A549 treated with ZK216348 at 1 μM for 4 hours (cell line): ENCODE measurements around the gene SSX2IP. TPM values are rescaled to one million over a fixed set of nuclear protein-coding genes. Genes with fewer than 3 reads are reported as not detected.

Experiments used
- total RNA-seq: library from RNA; stranded (reverse); fragments of 200-300 nt; extraction: Qiagen RNA extraction; gene quantifications from 5 replicates; pipeline ENCODE4 v1.2.3, GENCODE V29; 2022; ENCODE audit warnings: low read depth

The SSX2IP gene, protein sequence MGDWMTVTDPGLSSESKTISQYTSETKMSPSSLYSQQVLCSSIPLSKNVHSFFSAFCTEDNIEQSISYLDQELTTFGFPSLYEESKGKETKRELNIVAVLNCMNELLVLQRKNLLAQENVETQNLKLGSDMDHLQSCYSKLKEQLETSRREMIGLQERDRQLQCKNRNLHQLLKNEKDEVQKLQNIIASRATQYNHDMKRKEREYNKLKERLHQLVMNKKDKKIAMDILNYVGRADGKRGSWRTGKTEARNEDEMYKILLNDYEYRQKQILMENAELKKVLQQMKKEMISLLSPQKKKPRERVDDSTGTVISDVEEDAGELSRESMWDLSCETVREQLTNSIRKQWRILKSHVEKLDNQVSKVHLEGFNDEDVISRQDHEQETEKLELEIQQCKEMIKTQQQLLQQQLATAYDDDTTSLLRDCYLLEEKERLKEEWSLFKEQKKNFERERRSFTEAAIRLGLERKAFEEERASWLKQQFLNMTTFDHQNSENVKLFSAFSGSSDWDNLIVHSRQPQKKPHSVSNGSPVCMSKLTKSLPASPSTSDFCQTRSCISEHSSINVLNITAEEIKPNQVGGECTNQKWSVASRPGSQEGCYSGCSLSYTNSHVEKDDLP
- 8.0 to 16.1 TPM (median 13.6 TPM) in 5 replicates for total RNA-seq

DNA sequence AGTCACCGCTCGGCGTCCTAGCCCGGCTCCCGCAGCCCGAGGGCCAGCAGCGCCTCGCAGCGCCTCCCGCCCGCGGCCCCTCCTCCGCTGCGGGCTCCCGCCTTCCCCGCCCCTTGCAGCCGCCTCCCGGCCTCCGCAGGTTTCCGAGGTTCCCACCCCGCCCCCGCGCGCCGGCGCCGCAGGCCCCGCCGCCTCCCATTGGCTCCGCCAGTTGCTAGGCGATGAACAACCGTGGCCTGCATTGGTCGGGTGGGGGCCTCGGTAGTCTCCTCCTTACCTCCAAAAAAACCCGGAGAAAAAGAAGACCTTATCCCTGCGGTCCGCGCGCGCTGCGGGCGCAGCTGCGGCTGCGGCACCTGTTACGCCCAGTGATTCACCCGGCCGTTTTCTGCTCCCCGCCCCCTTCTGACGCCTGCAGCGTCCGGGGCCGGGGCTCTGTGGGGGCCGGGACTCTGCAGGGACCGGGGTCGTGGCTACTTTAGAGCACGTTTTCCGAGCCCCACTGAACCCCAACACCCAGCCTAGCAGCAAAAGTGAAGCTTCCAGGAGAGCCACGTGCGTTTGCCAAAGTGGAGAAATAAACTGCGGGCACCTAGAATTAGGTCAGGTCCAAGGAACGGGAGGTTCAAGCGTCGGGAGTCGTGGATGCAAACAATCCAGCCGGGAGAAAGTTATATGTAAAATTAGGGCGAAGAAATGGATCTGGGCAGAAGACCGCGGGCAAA, at the start of gene SSX2IP:
Gene SSX2IP (minus strand): TSS at position 65 of the 725 bp plus-strand sequence. CDS start 19,242 bp downstream, outside the sequence.

Other genes with a start within 250 kb of the SSX2IP start
- 28.1 to 40.2 TPM (median 29.5 TPM) in 5 replicates for gene RPF1, start 211.2 kb downstream of the SSX2IP start, total RNA-seq
- gene SPATA1, start 184.1 kb downstream of the SSX2IP start, total RNA-seq = 0.75 to 2.3 TPM (median 1.1 TPM) in 4 of 5 replicates, not detected in the other
- 158 to 190 TPM (median 169 TPM) in 5 replicates for gene GNG5, start 183.9 kb downstream of the SSX2IP start, total RNA-seq
- 3.3 to 7.3 TPM (median 6.0 TPM) in 5 replicates for gene CTBS, start 116.0 kb downstream of the SSX2IP start, total RNA-seq
- 0.14 to 0.41 TPM (median 0.23 TPM) in 5 replicates for gene LPAR3, start 202.7 kb upstream of the SSX2IP start, total RNA-seq